ENCODE results near the gene GRIN3A. TPM values are rescaled to one million over a fixed set of nuclear protein-coding genes. Genes with fewer than 3 reads are reported as not detected.

Gene GRIN3A
- total and polyA plus RNA-seq, 2 of the 4 experiments (the other 2 are of a cell fraction) = not detected

DNA sequence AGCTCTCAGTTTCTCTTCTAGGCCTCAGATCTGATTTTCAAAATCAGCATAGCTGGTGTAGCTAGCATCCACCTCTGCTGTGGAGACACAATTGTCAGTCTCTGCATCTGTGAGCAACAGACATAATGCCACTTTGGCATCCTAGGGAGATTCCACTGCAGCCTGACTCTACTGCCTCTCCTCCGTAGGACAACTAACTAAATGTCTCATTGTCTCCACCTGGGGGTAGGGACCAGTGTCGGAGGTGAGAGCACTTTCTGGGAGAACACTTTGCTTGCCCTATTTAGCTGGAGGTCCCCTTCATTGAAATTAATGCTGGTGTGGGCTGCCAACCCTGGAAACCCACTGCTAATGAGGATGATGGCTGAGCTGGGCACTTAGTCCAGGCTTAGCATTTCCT, 145.1 kb downstream of the GRIN3A start:
- H2AK9ac ChIP-seq (replicated peaks; ENCODE audit: low read depth, low read length, poor library complexity) = no peak overlapping the region
- WGBS, 2 experiments (ENCODE audit: extremely low coverage in 2 of 2, insufficient read length in 1 of 2) = no CpG with 5 or more reads among the region's 2 CpGs
- no peak overlapping the region for H3K27ac ChIP-seq (ENCODE audit: insufficient read depth, low read length)
- H2BK5ac ChIP-seq (ENCODE audit: low read depth, low read length, poor library complexity, severe bottlenecking) = no peak overlapping the region
- H3K4me3 ChIP-seq (ENCODE audit: insufficient read depth, low read depth, low read length) = no peak overlapping the region
- H3K56ac ChIP-seq (ENCODE audit: extremely low read depth, insufficient read depth, low read length) = no peak overlapping the region
- H2BK15ac ChIP-seq (ENCODE audit: low read depth, low read length) = no peak overlapping the region
- no peaks in the 10 kb centered on the region for H3K79me1 ChIP-seq (ENCODE audit: low read depth in 1 of 2, low read length in 2 of 2)
- H3K4me2 ChIP-seq (ENCODE audit: low read depth, low read length) = no peak overlapping the region
- no peaks in the 10 kb centered on the region for H3K36me3 ChIP-seq (ENCODE audit: control insufficient read depth, insufficient read depth, low read length)
- dilution Hi-C loops (cut with HindIII; ENCODE audit: low sequenced_read_pairs, unreplicated experiment) (no loop called here), intact Hi-C loops (cut with micrococcal nuclease) (no loop called here), in situ Hi-C loops (cut with MboI; ENCODE audit: low sequenced_read_pairs) (no loop called here)
- BruUV-seq (replicated peaks) = no TSS peak
- no peak for TF ChIP-seq CEBPB (IDR thresholded peaks at IDR 0.05; ENCODE audit: low read depth, low read length)
- no peak for TF ChIP-seq MXI1 (IDR thresholded peaks at IDR 0.05; ENCODE audit: borderline replicate concordance, low read depth, low read length)
- no peak overlapping the region for H3K18ac ChIP-seq (ENCODE audit: low read depth, low read length)
- no peaks in the 10 kb centered on the region for H3K9me3 ChIP-seq (ENCODE audit: control insufficient read depth, insufficient read depth, low read length)
- no peak overlapping the region for H2AFZ ChIP-seq (replicated peaks; ENCODE audit: low read length, poor library complexity)
- no peaks in the 10 kb centered on the region for H4K20me1 ChIP-seq (ENCODE audit: insufficient read depth, low read length)
- no peak overlapping the region for H3K9ac ChIP-seq (ENCODE audit: low read depth, low read length)
- ATAC-seq (ENCODE audit: low read depth) (no peak), DNase-seq (no peak)
- no peaks in the 10 kb centered on the region; the same call in 1 of the 2 replicates for H3K9me1 ChIP-seq (ENCODE audit: insufficient read depth, low read length)
- peaks cover 1% of the 10 kb centered on the region; the same call in 1 of the 2 replicates for H3K4me1 ChIP-seq (ENCODE audit: control insufficient read depth, insufficient read depth, low read length)
- H4K5ac ChIP-seq (ENCODE audit: low read depth, low read length) = no peak overlapping the region
- no peak overlapping the region for H2BK120ac ChIP-seq (ENCODE audit: low read depth, low read length)
- no peak overlapping the region for H2BK20ac ChIP-seq (ENCODE audit: low read depth, low read length)
- no peak overlapping the region for H3K14ac ChIP-seq (replicated peaks; ENCODE audit: low read depth, low read length)
- H3K27me3 ChIP-seq (ENCODE audit: control insufficient read depth, insufficient read depth, low read length) = no peaks in the 10 kb centered on the region; the same call in 1 of the 2 replicates
- H4K91ac ChIP-seq (ENCODE audit: insufficient read depth, low read depth, low read length) = no peak overlapping the region
- H3K23ac ChIP-seq (ENCODE audit: low read depth, low read length) = no peak overlapping the region
- POLR2A ChIA-PET (ENCODE audit: unreplicated experiment) = no interaction called here
- H2AK5ac ChIP-seq (ENCODE audit: low read depth, low read length) = no peak overlapping the region
- H3K4ac ChIP-seq (ENCODE audit: low read depth, low read length) = no peak overlapping the region
- CTCF ChIA-PET = no interaction called here
- no peak overlapping the region for H4K8ac ChIP-seq (ENCODE audit: low read depth in 2 of 2, low read length in 2 of 2)
